GM12892 (cell line): ENCODE data around the gene MAP4K4.
A peak's percentile ranks its signal among the peaks of the same experiment; 100 is the strongest.

Source experiments
- DNase-seq: peaks from one replicate; pipeline ENCODE4 v3.0.0; 2011; ENCODE audit not compliant: insufficient read length
- FAIRE-seq: peaks from 2 replicates; lab custom pipeline; 2011; peaks lifted over from hg19 to GRCh38; lab: Jason Lieb, UNC
- POLR2A ChIP-seq: IDR thresholded peaks from 2 replicates; pipeline ENCODE4 v1.6.1; 2011; ENCODE audit warnings: low read depth, low read length, control low read depth
- POLR2AphosphoS5 ChIP-seq: IDR thresholded peaks from 2 replicates; pipeline ENCODE4 v1.6.1; 2011; ENCODE audit warnings: low read depth, low read length, control low read depth
- TAF1 ChIP-seq: IDR thresholded peaks from 2 replicates; pipeline ENCODE4 v1.6.1; 2011; ENCODE audit warnings: low read depth, mild to moderate bottlenecking, control low read depth, low read length, borderline replicate concordance

Gene MAP4K4

DNA sequence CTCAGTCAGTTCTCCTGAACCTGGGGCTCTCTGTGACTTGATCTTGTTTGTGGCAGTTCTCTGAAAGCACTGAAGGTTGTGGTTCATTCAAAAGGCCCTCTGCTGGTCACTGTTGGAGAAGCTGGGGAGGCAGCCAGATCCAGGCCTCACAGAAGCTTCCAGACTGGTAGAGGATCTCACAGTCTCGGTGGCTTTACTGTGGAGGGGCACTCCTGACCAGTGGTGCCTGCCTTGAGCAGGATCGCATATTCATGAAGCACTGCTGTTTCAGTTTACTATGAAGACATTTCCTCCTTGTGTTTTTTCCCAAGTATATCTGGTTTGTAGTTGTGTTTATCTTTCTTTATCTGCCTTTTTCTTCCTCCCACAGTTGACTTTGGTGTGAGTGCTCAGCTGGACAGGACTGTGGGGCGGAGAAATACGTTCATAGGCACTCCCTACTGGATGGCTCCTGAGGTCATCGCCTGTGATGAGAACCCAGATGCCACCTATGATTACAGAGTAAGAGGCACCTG lies 133.9 kb downstream of the MAP4K4 start:
- FAIRE-seq (peak; percentile 68), DNase-seq (peak; percentile 4)
- no peak for TF ChIP-seq POLR2A
- TF ChIP-seq TAF1 = no peak
- no peak for TF ChIP-seq POLR2AphosphoS5

DNA sequence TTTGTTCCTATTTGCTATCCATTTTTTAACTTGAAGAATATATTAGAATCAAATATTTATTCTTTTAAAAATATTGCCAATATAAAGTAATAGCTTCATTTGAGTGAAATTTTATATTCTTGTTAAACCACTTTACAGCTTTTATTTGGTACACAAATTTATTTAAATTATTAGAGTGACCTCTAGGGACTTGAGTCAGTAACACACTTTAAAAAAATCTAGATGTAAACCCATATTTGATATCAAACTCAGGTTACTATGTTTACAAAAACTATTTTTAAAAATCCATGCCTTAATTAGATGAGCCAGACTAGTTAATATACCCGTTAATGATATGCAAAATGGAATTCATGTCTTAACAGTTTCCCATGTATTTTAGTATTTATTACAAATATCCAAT lies 134.6 kb downstream of the MAP4K4 start:
- FAIRE-seq (no peak), DNase-seq (no peak)
- no peak for TF ChIP-seq POLR2AphosphoS5
- TF ChIP-seq TAF1 = no peak
- TF ChIP-seq POLR2A = no peak

DNA sequence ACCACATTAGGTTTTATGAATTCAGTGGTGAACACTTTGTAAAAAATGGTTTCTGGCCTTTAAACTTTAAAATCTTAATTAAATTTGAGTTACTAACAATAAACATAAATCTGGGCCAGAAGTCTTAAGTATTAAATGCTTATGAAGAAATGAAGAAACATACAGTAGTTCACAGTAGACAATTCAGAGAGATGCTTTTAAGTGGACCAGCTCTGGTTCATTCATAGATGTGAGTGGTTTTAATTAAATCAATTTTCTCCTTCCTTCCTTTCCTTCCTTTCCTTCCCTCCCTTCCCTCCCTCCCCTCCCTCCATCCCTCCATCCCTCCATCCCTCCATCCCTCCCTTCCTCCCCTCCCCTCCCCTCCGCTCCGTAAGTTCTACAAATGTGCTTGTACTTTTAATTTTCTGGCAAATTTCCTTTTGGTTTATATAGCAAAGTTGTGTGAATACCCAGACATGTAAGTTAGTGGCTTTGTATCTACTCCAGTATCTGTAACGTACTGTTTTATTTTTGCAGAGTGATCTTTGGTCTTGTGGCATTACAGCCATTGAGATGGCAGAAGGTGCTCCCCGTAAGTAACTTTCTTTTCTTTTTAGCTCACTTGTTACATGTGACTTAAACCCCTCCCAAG lies 136.5 kb downstream of the MAP4K4 start:
- no peak for FAIRE-seq
- no peak for TF ChIP-seq POLR2A
- TF ChIP-seq TAF1 = no peak
- TF ChIP-seq POLR2AphosphoS5 = no peak
- no peak for DNase-seq

DNA sequence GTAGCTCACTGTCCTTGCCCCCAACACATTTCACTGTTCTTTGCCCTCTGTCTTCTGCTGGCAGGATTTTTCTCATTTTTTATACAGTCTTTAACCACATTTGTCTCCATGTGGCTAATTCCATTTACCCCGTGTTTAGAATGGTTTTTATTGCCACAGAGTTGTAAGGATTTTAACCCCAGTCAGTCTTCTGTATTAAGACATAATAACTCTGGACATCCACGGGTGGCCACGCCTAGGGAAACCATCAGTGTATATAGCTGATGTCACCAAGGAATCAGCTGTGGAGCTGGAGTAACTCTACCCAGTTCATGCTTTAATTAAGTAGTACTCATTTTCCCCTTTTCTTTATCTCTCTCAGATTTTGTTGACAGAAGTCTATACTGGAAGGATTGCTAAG lies 139.8 kb downstream of the MAP4K4 start:
- no peak for TF ChIP-seq POLR2AphosphoS5
- no peak for TF ChIP-seq TAF1
- TF ChIP-seq POLR2A = no peak
- FAIRE-seq (no peak), DNase-seq (no peak)

DNA sequence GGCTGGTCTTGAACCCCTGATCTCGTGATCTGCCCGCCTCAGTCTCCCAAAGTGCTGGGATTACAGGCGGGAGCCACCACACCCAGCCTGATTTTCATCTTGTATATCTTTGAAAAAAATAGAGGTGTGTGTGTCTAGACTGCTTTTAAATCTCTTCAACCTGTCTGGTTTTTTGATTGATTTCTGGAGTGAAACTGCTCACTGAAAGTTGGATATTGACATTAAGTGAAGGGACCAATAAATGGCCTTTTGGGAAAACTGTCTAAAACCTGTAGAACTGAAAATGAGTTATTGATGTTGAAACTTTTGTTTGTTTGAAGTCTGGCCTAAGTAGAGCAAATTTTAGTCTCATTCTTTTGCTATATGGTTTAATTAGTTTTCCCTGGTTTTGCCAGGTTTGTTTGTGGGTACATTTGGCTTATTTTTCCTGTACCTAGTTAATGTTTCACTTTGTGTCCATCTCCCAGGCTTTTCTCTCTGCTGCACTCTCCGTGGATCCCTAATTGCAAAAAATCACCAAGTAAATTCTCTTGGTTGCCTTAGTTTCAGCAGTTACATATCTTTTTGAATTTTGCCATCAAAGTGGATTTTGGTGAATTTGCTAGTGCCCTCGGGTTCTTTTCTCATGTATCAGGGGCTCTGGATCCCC lies 144.3 kb downstream of the MAP4K4 start:
- TF ChIP-seq POLR2AphosphoS5 (no peak), TAF1 (no peak)
- DNase-seq (no peak), FAIRE-seq (no peak)

DNA sequence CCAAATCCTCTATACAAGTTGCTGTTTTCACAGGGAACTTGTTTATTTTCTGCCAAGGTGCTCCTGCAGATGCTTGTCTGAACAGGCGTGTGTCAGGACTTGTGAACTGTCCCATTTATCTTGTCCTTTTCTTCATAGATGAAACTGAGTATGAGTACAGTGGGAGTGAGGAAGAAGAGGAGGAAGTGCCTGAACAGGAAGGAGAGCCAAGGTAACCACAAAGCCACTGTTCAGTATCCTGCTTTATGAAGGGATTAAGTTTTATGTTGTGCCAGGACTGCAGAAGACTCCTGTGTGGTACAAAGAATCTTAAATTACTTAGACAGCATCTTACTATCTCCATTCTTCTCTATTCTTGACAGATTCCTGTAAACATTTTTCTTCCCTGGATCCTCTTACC lies 145.0 kb downstream of the MAP4K4 start:
- FAIRE-seq (no peak), DNase-seq (no peak)
- no peak for TF ChIP-seq POLR2A
- no peak for TF ChIP-seq POLR2AphosphoS5
- no peak for TF ChIP-seq TAF1

DNA sequence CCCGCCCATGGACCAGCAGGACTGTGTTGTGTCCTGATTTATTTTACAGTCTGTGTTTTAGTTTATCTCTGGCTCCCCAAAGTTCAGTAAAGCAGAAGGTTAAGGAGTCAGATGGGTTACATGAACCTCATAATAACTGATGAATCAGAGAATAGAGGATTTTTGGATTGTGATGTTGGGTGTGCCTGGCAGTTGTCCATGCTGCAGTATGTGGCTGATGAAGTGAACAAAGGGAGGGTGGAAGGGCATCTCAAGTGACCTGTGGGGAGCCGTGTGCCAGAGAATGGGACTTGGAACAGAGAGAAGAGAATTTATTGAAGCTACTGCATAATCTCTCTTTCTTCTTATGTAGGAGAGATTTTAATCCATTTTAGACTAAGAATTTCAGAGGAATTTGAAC lies 145.5 kb downstream of the MAP4K4 start:
- no peak for FAIRE-seq
- TF ChIP-seq TAF1 (no peak), POLR2A (no peak), POLR2AphosphoS5 (no peak)
- no peak for DNase-seq

DNA sequence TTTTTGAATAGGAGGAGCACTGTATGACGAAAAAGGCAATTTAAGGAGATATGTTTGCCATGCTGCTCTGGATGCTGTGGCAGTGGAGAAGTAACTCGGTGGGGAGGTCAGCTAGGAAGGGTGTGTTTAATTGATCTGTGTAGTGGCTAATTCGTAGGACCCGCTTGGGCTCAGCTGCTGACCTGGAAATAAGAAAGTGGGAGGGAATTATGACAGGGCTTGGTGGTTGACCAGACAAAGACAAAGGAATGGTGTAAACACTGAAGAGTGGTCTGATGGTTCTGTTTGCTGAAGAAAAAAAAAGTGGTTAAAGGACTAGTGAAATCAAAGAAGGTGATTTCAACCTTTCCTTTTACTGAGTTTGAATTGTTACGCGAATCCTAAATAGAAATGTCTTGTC lies 146.0 kb downstream of the MAP4K4 start:
- no peak for FAIRE-seq
- DNase-seq = no peak
- TF ChIP-seq TAF1 = no peak
- no peak for TF ChIP-seq POLR2A
- no peak for TF ChIP-seq POLR2AphosphoS5

DNA sequence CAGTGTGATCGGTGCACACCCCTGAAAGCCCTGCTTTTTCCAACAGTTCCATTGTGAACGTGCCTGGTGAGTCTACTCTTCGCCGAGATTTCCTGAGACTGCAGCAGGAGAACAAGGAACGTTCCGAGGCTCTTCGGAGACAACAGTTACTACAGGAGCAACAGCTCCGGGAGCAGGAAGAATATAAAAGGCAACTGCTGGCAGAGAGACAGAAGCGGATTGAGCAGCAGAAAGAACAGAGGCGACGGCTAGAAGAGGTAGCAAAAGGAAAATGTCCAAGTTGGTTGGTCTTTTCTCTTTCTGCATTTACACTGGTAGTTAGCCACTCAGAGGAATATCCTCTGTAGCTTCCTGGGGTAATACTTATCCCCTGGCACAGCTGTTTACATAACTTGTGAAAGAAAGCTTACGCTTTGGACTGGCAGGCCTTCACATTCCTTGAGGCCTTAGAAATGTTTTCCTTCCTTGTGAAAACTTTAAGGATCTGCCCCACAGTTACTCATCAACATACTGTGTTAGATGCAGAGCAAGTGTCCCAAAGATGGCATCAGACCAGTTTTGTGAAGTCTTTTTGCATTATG lies 146.6 kb downstream of the MAP4K4 start:
- TF ChIP-seq POLR2A = no peak
- no peak for TF ChIP-seq TAF1
- DNase-seq = no peak
- FAIRE-seq = no peak

DNA sequence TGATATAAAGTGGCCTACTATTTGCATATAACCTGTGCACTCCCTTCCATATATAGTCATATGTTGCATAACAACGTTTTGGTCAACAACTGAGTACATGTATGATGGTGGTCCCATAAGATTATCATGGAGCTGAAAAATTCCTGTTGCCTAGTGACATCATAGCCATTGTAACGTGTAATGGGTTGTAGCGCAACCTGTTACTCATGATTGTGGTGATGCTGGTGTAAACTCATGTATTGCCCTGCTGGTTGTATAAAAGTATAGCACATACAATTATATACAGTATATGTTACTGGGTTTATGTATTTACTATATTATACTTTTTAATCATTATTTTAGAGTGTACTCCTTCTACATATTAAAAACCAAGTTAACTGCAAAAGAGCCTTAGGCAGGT lies 149.5 kb downstream of the MAP4K4 start:
- TF ChIP-seq POLR2AphosphoS5 (no peak), POLR2A (no peak), TAF1 (no peak)
- DNase-seq (no peak), FAIRE-seq (no peak)

DNA sequence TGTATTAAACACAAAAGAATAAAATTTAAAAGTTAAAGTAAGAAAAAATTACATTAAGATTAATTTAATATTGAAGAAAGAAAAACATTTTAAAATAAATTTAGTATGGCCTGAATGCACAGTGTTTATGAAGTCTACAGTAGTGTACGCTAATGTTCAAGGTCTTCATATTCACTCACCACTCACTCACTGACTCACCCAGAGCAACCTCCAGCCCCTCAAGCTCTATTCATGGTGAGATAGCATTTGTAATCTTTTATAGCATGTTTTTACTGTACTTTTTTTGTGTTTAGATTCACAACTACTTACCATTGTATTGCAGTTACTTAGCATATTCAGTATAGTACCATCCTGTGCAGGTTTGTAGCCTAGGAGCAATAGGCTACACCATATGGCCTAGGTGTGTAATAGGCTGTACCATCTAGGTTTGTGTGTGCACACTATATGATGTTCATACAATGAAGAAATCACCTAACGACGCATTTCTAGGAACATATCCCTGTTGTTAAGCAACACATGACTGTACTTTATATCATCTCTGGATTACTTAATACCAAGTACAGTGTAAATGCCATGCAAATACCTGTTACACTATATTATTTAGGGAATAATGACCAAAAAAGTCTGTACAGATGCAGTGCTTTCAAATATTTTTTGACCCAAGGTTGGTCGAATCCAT lies 150.3 kb downstream of the MAP4K4 start:
- no peak for DNase-seq

More for the DNA sequence above, 150.3 kb downstream of the MAP4K4 start:
- no peak for FAIRE-seq
- TF ChIP-seq TAF1 (no peak), POLR2A (no peak), POLR2AphosphoS5 (no peak)
